GM18502 (cell line): ENCODE results near the gene GRIN1.
A peak's percentile ranks its signal among the peaks of the same experiment; 100 is the strongest.

ENCODE experiments used
- ATAC-seq: cut with Tn5 transposase; IDR thresholded peaks from one replicate; pipeline ENCODE4 v1.9.1; 2021; ENCODE audit warnings: mild to moderate bottlenecking; ENCODE audit not compliant: unreplicated experiment, poor library complexity

The GRIN1 gene

DNA sequence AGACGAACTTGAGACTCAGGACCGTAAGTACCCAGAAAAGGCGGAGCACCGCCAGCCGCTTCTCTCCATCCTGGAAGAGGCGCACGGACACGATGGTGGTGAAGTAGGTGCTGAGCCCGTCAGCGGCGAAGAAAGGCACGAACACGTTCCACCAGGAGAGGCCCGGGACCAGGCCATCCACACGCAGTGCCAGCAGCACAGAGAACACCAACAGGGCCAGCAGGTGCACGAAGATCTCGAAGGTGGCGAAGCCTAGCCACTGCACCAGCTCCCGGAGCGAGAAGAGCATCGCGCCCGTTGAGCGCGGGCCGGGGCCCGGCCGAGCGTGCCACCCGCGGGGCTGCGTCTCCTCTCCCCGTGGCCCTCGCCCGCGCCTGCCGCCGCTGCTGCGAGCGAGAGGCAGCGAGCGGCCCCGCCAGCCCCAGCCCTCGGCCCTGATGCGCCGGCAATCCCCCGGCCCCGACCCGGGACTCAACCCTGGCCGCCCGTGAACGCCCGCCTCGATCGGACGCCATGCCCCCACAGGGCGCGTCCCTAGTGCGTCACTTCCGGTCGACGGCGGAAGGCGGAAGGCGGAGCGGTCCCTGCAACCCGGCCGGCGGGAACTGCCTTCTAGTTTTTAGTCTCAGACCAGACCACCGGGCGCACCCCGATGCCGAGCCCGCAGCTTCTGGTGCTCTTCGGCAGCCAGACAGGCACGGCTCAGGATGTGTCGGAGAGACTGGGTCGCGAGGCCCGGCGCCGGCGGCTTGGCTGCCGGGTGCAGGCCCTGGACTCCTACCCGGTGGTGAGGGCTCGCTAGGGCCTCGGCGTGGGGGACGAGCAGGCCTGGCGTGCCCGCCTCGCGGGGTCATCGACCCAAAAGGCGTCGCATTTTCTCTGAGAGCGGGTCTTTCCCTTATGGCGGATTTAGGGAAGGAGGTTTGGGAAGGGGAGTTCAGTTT is 66.4 kb downstream of the GRIN1 start, which contains the start of the genes NDOR1 and TMEM203:
TSS of gene NDOR1 (plus strand) at position 575 of the 944 bp plus-strand sequence. CDS start at position 653, 78 bp downstream.
TSS of gene TMEM203 (minus strand) at position 523 of the 944 bp plus-strand sequence. CDS start at position 289, 234 bp downstream.
- ATAC-seq = peak; percentile 59

DNA sequence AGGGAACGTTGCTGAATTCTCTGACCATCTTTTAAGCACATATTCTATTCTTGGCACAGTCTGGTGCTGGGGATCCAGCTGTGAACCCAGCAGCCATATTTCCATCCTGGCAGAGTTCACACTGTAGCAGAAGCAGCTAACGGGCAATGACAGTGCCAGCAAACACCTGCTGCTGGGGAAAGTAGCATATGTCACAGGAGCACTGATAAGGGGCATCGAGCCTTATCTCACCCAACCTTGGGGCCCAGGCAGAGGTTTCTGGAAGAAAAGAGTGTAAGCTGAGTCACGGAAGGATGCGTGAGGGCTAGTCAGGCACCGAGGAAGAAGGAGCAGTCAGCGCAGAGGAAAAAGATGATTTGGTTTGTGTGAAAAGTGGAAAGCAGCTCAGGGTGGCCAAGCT is 67.6 kb downstream of the GRIN1 start:
- ATAC-seq = no peak

DNA sequence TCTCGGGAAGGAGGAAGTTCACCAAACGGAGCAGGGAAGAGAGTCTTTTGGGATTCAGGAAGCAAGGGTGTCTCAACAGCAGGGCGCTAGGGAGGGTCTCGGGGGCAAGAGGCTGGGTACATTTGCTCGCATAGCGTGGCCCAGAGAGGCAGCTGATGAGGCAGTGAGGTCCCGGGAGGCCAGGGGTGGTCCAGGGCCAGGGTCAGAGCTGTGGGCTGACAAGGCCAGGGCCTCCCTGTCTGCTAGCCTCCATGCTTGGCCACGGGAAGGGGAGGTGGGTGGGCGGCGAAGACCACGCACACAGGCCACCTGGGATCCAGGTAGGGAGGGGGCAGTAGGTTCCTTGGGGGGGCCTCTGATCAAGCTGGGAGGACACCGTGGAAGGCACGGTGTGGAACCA is 72.6 kb downstream of the GRIN1 start:
- ATAC-seq = no peak

DNA sequence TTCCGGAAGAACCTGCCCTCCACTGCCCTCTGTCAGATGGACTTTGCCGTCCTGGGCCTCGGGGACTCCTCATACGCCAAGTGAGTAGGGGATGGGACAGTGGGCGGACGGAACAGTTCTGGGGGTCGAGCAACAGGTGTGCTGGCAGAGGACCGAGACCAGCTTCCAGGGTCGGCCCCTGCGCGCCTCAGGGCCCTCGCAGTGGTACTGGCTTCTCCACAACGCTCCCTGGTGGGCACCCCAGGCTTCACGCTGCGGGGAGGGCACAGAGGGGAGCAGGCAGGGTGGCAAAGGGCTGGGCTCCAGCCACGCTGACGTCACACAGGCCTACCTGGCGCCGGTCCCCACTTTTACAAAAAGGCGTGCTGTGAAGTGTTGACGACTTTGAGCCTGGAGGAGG is 73.6 kb downstream of the GRIN1 start:
- no peak for ATAC-seq

DNA sequence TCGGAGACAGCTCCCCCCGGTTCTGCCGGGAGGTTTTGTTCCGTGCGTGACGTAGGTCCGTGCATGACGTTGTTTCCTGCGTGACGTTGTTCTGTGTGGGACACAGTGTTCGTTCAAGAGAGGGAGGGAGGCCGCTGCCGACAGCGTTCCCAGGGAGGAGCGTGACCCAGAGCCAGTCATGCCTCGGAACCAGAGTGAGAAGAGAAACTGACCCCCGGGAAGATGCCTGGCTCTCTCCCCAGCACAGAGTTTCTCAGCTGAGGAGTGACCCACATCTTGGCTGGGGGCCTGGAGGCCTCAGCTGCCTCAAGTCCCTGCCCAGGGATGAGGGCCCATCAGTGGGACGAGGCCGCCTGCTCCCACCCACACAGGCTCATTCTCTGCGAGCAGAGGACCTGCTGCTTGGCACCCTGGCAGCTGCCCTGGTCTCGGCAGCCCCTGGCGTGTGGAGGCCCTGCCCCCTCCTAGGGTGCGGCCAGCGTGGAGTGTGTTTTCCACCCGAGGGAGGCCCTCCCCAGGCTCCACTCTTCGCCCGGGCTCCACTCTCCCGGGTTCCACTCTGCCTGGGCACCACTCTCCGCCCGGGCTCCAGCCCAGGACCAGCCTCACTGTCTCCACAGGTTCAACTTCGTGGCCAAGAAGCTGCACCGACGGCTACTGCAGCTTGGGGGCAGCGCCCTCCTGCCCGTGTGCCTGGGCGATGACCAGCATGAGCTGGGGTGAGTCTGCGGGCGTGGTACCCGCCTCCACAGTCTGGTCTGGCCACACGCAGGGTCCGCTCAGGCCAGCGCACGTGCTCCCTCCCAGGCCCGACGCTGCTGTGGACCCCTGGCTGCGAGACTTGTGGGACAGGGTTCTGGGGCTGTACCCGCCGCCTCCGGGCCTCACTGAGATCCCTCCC is 74.5 kb downstream of the GRIN1 start:
- ATAC-seq = no peak

- no peak for ATAC-seq
Observed at GRCh38 chr9:137214620-137215019, 75.7 kb downstream of the GRIN1 start.

DNA sequence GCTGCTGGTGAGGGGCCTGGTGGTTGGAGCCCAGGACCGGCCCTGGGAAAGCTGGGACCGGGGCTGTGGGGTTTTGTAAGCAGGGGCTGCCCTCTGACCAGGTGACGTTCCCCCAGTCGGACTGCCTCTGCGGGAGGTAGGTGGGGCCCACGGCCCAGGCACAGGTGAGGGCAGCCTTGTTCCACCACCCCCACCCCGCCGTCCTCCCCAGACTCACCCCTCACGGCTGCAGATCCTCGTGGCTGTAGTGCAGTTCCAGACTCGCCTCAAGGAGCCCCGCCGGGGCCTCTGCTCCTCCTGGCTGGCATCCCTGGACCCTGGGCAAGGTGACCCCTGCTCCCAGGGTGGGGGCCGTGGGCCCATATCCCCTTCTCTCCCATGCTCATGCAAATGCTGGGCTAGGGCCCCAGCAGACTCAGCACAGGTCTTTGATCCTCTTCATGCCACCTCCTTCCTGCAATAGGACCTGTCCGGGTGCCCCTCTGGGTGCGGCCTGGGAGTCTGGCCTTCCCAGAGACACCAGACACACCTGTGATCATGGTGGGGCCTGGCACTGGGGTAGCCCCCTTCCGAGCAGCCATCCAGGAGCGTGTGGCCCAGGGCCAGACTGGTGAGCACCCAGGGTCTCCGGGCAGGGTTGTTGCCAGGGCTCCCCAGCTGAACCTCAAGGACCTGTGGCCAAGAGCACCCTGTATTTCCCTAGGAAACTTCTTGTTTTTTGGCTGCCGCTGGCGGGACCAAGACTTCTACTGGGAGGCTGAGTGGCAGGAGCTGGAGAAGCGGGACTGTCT is 76.4 kb downstream of the GRIN1 start:
- no peak for ATAC-seq

DNA sequence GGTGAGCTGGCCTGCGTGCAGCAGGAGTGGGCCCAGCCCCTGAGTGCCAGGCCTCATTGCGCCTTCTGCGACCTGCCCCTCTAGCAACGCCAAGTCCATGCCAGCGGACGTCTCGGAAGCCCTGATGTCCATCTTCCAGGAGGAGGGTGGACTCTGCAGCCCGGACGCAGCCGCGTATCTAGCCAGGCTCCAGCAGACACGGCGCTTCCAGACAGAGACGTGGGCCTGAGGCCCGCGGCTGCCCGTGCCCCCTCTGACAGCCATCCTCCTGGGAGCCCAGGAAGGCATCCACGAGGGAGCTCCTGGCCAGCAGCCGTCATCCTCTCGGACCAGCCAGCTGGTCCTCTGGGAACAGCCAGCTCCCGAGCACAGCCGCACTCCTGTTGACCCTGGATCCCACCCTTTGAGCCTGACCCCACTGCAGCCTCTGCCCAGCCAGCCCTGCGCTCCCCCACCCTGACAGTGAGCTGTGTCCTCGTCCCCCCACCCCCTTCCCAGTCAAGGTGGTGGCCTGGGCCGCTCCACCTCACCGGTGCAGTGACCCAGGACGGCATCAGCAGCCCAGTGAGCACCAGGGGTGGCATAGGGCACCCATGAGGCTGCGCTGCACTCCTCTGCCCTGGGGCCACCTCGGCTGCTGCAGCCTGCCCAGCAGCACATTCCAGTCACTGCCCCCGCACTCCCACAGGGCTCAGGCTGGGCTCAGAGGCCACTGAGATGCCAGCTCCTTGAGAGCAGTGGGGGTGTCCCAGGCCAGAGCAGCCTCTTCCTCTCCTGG is 77.4 kb downstream of the GRIN1 start:
- ATAC-seq = no peak

DNA sequence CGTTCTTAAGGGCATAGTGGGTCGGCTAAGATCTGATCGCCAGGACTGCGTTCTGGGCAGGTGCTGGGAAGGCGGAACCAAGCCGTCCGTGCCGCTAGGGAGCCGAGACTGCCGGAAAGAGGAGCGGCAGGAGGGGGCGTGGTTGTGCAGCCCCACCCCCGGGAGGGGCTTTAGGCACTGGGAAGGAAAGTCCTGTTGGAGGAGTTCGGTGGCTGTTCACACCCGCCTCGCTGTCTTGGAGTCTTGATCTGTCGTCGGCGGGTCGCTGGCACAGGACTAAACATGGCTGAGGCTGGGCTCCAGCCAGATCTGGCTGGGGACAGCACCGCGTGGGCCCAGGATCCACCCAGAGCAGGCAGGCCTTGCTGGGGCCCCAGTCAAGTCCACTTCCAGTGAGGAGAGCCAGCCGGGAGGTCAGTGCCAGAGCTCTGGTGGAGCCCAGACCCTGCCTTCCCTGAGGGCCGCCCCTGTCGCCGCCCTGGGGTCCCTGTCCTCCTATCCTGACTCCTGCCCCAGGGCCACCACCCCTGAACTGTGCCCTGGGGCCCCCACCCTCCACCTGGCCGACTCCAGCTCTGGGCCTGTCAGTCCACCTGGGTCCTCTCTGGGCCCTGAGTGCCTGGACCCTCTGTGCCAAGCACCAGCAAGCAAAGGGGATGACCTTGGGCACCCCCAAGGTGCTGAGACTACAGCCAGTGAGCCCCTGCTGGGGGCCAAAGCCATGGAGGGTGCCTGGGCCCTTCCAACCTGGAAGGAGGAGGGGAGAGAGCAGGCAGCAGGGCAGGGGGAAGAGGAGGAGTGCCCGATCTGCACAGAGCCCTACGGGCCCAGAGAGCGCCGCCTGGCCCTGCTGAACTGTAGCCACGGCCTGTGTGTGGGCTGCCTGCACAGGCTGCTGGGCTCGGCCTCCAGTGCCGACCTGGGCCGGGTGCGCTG is 78.6 kb downstream of the GRIN1 start:
- ATAC-seq = no peak

DNA sequence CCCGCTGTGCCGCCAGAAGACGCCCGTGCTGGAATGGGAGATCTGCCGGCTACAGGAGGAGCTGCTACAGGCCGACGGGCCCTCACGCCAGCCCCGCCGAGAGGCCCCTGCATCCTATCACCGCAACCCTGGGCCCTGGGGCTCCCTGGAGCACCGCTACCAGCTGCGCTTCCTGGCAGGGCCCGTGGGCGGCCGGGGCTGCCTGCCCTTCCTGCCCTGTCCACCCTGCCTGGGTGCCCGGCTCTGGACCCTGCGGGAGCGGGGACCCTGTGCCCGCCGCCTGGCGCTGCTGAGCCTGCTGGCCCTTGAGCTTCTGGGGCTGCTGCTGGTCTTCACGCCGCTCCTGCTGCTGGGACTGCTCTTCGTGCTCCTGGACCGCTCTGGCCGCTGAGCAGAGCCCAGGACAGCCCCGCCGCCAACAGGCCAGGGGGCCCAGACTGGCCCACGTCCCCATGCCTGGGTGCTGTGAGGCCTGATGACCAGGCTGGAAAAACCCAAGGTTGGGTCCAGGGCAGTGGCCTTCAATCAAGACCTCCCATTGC is 79.3 kb downstream of the GRIN1 start:
- ATAC-seq = no peak
